ENCODE data around the gene EML1. TPM values are rescaled to one million over a fixed set of nuclear protein-coding genes. Genes with fewer than 3 reads are reported as not detected.

EML1 gene
- total and polyA plus RNA-seq, 7 donors, result 3.9 to 148 (median 91.5) TPM

DNA sequence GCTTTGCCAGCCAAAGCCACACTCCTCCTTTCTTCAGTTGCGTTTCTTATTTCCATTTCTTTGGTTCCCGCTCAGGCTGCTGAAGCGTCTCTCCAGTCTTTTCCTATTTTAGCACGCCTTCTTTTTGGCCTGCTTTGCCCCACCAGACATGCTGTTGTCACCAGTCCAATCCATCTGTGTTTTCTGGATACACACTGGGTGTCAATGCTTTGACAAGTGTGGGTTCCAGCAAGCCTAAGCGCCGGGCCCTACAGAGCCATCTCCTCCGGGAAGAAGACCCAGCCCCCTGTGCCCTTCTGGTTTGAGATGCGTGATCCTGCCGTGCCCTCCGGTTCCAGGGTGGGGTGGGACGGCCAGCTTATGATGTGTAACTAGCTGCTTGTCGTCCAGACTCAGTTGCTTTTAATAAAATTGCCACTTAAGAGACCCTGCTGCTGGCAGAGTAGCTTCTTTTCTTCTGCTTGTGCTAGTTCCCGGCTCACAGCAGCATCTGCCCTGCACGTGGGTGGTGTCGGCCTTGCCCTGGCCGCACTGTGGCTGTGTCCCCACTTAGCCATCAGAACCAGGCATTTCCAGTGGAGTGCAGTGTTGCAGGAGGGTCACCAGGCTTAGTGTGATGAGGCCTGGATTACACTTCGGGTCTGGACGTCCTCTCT is 29.7 kb downstream of the EML1 start:
- intact Hi-C loops (cut with DNase I), result no loop called here
- Histone ChIP-seq H3K4me3 (no peak overlapping the region), H3K36me3 (no peaks in the 10 kb centered on the region), H3K9me3 (no peaks in the 10 kb centered on the region), H3K27me3 (no peaks in the 10 kb centered on the region), H3K27ac (peak overlapping the region in 1 of 4 donors; percentile 35), H3K4me1 (peaks cover 0 to 44% (median 36%) of the 10 kb centered on the region in 4 donors)
- WGBS, 2 donors, result 84 to 91% methylated on average over 18 of the region's 18 CpGs
- TF ChIP-seq EP300 (IDR thresholded peaks at IDR 0.05) (no peak), POLR2AphosphoS5 (IDR thresholded peaks at IDR 0.05) (no peak), CTCF (IDR thresholded peaks at IDR 0.05) (no peak), POLR2A (IDR thresholded peaks at IDR 0.05) (no peak)
- DNase-seq, result no peak

DNA sequence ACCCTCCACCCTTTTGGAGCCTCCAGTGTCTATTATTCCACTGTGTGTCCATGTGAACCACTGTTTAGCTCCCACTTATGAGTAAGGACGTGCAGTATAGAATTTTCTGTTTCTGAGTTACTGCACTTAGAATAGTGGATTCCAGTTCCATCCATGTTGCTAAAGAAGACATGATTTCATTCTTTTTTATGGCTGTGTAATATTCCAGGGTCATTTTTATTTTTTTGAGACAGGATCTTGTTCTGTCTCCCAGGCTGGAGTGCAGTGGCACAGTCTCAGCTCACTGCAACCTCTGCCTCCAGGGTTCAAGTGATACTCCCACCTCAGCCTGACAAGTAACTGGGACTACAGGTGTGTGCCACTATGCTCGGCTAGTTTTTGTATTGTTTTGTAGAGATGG is 31.6 kb downstream of the EML1 start:
- H3K4me3 ChIP-seq, result no peak overlapping the region
- no peak overlapping the region for H3K27ac ChIP-seq
- 81 to 91% methylated on average over 2 of the region's 2 CpGs for WGBS, 2 donors
- H3K9me3 ChIP-seq, result no peaks in the 10 kb centered on the region
- no peak for TF ChIP-seq POLR2AphosphoS5 (IDR thresholded peaks at IDR 0.05)
- no peak for TF ChIP-seq CTCF (IDR thresholded peaks at IDR 0.05)
- no peak for TF ChIP-seq EP300 (IDR thresholded peaks at IDR 0.05)
- TF ChIP-seq POLR2A (IDR thresholded peaks at IDR 0.05), result no peak
- DNase-seq, result no peak
- H3K27me3 ChIP-seq, result no peaks in the 10 kb centered on the region
- no peaks in the 10 kb centered on the region for H3K36me3 ChIP-seq
- H3K4me1 ChIP-seq, result peaks cover 0 to 34% (median 28%) of the 10 kb centered on the region in 4 donors
- intact Hi-C loops (cut with DNase I), result loop anchor here (5.0 kb wide), 1 partner anchor 38 kb away; no protein-coding TSS in a partner anchor

DNA sequence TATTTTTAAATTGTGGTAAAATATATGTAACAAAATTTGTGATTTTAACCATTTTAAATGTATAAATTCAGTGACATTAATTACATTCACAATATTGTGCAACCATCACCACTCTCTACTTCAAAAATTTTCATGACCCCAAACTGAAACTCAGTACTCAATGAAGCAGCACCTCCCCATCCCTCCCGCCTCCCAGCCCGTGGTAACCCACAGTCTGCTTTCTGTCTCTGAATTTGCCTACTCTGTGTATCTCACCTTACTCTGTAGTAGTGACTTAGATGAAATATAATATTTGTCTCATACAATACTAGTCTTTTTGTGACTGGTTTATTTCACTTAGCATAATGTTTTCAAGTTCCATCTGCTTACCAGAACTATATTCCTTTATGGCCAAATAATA is 36.2 kb downstream of the EML1 start:
- H3K4me1 ChIP-seq, result peaks cover 0 to 8% (median 0%) of the 10 kb centered on the region in 4 donors
- 82 to 88% methylated on average over 2 of the region's 2 CpGs for WGBS, 2 donors
- H3K27ac ChIP-seq, result no peak overlapping the region
- TF ChIP-seq CTCF (IDR thresholded peaks at IDR 0.05) (no peak), EP300 (IDR thresholded peaks at IDR 0.05) (no peak), POLR2AphosphoS5 (IDR thresholded peaks at IDR 0.05) (no peak), POLR2A (IDR thresholded peaks at IDR 0.05) (no peak)
- H3K36me3 ChIP-seq, result no peaks in the 10 kb centered on the region
- intact Hi-C loops (cut with DNase I), result loop anchor here (5.0 kb wide), 1 partner anchor 33 kb away; no protein-coding TSS in a partner anchor
- no peaks in the 10 kb centered on the region for H3K27me3 ChIP-seq
- no peak overlapping the region for H3K4me3 ChIP-seq
- H3K9me3 ChIP-seq, result no peaks in the 10 kb centered on the region
- no peak for DNase-seq

DNA sequence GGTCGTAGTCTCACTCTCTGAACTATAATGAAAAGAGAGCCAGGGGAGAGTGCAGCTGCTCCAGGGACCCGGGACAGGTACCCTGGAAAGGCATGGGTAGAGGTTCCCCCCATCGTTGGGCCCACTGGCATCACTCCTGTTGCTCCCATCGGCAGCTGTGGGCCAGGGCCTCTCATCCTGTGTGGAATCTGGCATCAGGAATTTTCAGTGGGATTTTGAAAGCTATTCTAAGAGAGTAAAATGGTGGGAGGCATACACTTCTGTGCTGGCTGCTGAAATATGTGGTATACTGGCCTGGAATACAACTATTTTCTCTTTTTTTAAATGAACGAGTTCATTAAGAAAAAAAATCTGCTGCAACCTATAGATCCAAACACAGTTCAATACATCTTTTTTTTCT is 38.1 kb downstream of the EML1 start:
- intact Hi-C loops (cut with DNase I), result no loop called here
- no peaks in the 10 kb centered on the region for H3K9me3 ChIP-seq
- no peak overlapping the region for H3K27ac ChIP-seq
- no peak overlapping the region for H3K4me3 ChIP-seq
- 73 to 85% methylated on average over 5 of the region's 5 CpGs for WGBS, 2 donors
- TF ChIP-seq POLR2A (IDR thresholded peaks at IDR 0.05) (no peak), CTCF (IDR thresholded peaks at IDR 0.05) (no peak), POLR2AphosphoS5 (IDR thresholded peaks at IDR 0.05) (no peak), EP300 (IDR thresholded peaks at IDR 0.05) (no peak)
- DNase-seq, result no peak
- no peaks in the 10 kb centered on the region for H3K27me3 ChIP-seq
- H3K4me1 ChIP-seq, result peaks cover 0 to 8% (median 0%) of the 10 kb centered on the region in 4 donors
- no peaks in the 10 kb centered on the region for H3K36me3 ChIP-seq
